HG02870 (cell line): ENCODE results near the gene RTTN.
"Not testable (repeated sequence)": the region's sequence is repeated elsewhere in the genome, so short reads cannot be mapped to it uniquely, and the experiment has no call there.

ENCODE experiments used
- ATAC-seq: cut with Tn5 transposase; IDR thresholded peaks from one replicate; pipeline ENCODE4 v1.9.1; 2021; ENCODE audit warnings: mild to moderate bottlenecking, moderate library complexity; ENCODE audit not compliant: unreplicated experiment

The RTTN gene

GRCh38 chr18:69982417-69982816 lies 223.1 kb downstream of the RTTN start:
- no peak for ATAC-seq

- ATAC-seq, result peak; percentile 37
Measured at GRCh38 chr18:69981948-69982347, 223.5 kb downstream of the RTTN start.

GRCh38 chr18:69980982-69981804 lies 224.3 kb downstream of the RTTN start:
- ATAC-seq, result no peak

GRCh38 chr18:69980509-69980908 lies 225.0 kb downstream of the RTTN start:
- no peak for ATAC-seq

GRCh38 chr18:69978732-69979715 lies 226.5 kb downstream of the RTTN start:
- peak; percentile 81 for ATAC-seq

GRCh38 chr18:69975294-69975693 lies 230.2 kb downstream of the RTTN start:
- not testable (repeated sequence) for ATAC-seq

- ATAC-seq, result no peak
Measured at GRCh38 chr18:69974365-69974764, 231.1 kb downstream of the RTTN start.

GRCh38 chr18:69969491-69969890 lies 236.0 kb downstream of the RTTN start:
- ATAC-seq, result no peak

GRCh38 chr18:69968039-69968438 lies 237.4 kb downstream of the RTTN start:
- ATAC-seq, result peak; percentile 99

GRCh38 chr18:69963196-69963595 lies 242.3 kb downstream of the RTTN start:
- no peak for ATAC-seq

GRCh38 chr18:69961718-69962117 lies 243.8 kb downstream of the RTTN start:
- no peak for ATAC-seq

GRCh38 chr18:69958422-69958821 lies 247.1 kb downstream of the RTTN start:
- ATAC-seq, result peak; percentile 50

- no peak for ATAC-seq
Measured at GRCh38 chr18:69957747-69958146, 247.7 kb downstream of the RTTN start.

- peak; percentile 12 for ATAC-seq
Measured at GRCh38 chr18:69956665-69957620, 248.5 kb downstream of the RTTN start.

- peak; percentile 30 for ATAC-seq
Measured at GRCh38 chr18:69956057-69956456, 249.4 kb downstream of the RTTN start.

GRCh38 chr18:69954719-69955480 lies 250.6 kb downstream of the RTTN start:
- peak; percentile 41 for ATAC-seq

- ATAC-seq, result no peak
Measured at GRCh38 chr18:69953191-69953590, 252.3 kb downstream of the RTTN start.
